ENCODE results near the gene APOE. TPM values are rescaled to one million over a fixed set of nuclear protein-coding genes. Genes with fewer than 3 reads are reported as not detected.

APOE gene
- total RNA-seq, 1 experiment from 2014 or later = 530 TPM

DNA sequence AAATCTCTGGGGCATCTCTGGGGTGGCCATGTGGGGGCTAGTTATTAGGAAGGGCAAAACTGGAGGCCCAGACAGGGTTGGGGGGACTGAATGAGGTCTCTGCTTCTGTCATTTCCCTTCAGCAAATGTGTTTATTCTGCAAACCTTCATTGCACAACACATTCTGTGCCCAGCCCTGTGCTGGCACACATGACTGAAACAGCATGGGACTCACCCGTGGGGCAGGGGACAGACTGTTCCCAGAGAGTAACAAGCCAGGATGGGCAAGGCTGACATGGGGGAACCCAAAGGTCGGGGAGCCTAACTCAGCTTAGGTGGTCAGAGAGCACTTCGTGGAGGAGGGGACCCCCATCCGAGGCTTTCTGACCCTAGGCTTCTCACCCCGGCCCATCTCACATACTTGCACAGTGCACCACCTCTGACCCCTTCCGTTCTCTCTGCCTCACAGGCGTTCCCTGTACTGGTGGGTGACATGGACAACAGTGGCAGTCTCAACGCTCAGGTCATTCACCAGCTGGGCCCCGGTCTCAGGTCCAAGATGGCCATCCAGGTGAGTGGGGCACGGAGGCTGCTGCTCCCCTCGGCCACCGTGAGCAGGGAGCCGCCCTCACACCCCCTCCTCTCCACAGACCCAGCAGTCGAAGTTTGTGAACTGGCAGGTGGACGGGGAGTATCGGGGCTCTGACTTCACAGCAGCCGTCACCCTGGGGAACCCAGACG, 12.1 kb upstream of the APOE start:
- Histone ChIP-seq H4K20me1 (ENCODE audit: control insufficient read depth, insufficient read depth, insufficient read length) (peaks cover 3% of the 10 kb centered on the region), H3K4me1 (ENCODE audit: insufficient read depth, low read length) (peaks cover 6% of the 10 kb centered on the region; the same call in 1 of the 2 replicates), H3K9ac (ENCODE audit: extremely low read depth, insufficient read length, low read length) (no peak overlapping the region), H4K8ac (replicated peaks; ENCODE audit: insufficient read length, low read depth, low read length) (no peak overlapping the region), H4K5ac (ENCODE audit: insufficient read length, low read depth, low read length) (no peak overlapping the region), H2BK5ac (ENCODE audit: insufficient read length, low read length) (no peak overlapping the region), H2BK20ac (ENCODE audit: low read depth, low read length, poor library complexity, severe bottlenecking) (no peak overlapping the region), H2BK12ac (ENCODE audit: insufficient read length, low read depth, low read length) (no peak overlapping the region), H4K91ac (ENCODE audit: insufficient read length, low read depth, low read length) (no peak overlapping the region), H3K18ac (ENCODE audit: insufficient read length, low read depth, low read length) (no peak overlapping the region), H2AFZ (ENCODE audit: low read length) (no peak overlapping the region), H3K79me1 (ENCODE audit: insufficient read depth, low read depth, low read length, poor library complexity, severe bottlenecking) (peaks cover 15% of the 10 kb centered on the region), H3K79me2 (ENCODE audit: insufficient read depth, low read length) (peaks cover 12% of the 10 kb centered on the region), H2AK5ac (ENCODE audit: insufficient read length, low read length) (no peak overlapping the region), H3K27me3 (ENCODE audit: insufficient read depth, low read length) (no peaks in the 10 kb centered on the region), H2BK15ac (ENCODE audit: low read depth, low read length) (no peak overlapping the region), H2BK120ac (ENCODE audit: low read depth, low read length, poor library complexity, severe bottlenecking) (no peak overlapping the region), H3K4ac (ENCODE audit: low read depth, low read length) (no peak overlapping the region), H3K9me3 (ENCODE audit: control insufficient read depth, low read depth, low read length) (no peaks in the 10 kb centered on the region), H3K27ac (ENCODE audit: insufficient read length, low read depth, low read length) (no peak overlapping the region), H3K14ac (ENCODE audit: insufficient read depth, low read length) (no peak overlapping the region), H3K4me2 (ENCODE audit: insufficient read depth, insufficient read length, low read length) (no peak overlapping the region), H3K23ac (ENCODE audit: insufficient read length, low read depth, low read length) (no peak overlapping the region), H3T11ph (ENCODE audit: low read length) (no peak overlapping the region), H3K56ac (ENCODE audit: insufficient read length, low read depth, low read length) (no peak overlapping the region), H3K23me2 (ENCODE audit: insufficient read length, low read depth, low read length, poor library complexity, severe bottlenecking) (peaks cover 6% of the 10 kb centered on the region)
- Mint-ChIP-seq H3K27ac (peak overlapping the region in 1 of 3 experiments; percentile 64; a peak in 2 of 7 replicates), H3K36me3 (ENCODE audit: insufficient read depth in 1 of 3, low read depth in 3 of 3) (peaks cover 54 to 74% (median 71%) of the 10 kb centered on the region in 3 experiments; a peak in 6 of 7 replicates), H3K4me1 (peaks cover 3 to 23% of the 10 kb centered on the region in 2 experiments), H3K27me3 (ENCODE audit: low read depth) (no peaks in the 10 kb centered on the region; the same call in 1 of the 2 replicates), H3K9me3 (no peaks in the 10 kb centered on the region), H3K4me3 (peak overlapping the region; percentile 81 to 97; a peak in 4 of 5 replicates)
- DNase-seq = no peak
- WGBS (ENCODE audit: extremely low coverage, insufficient read length, low lambda C conversion rate) = no CpG with 5 or more reads among the region's 18 CpGs
- TF ChIP-seq, protein P1, sequence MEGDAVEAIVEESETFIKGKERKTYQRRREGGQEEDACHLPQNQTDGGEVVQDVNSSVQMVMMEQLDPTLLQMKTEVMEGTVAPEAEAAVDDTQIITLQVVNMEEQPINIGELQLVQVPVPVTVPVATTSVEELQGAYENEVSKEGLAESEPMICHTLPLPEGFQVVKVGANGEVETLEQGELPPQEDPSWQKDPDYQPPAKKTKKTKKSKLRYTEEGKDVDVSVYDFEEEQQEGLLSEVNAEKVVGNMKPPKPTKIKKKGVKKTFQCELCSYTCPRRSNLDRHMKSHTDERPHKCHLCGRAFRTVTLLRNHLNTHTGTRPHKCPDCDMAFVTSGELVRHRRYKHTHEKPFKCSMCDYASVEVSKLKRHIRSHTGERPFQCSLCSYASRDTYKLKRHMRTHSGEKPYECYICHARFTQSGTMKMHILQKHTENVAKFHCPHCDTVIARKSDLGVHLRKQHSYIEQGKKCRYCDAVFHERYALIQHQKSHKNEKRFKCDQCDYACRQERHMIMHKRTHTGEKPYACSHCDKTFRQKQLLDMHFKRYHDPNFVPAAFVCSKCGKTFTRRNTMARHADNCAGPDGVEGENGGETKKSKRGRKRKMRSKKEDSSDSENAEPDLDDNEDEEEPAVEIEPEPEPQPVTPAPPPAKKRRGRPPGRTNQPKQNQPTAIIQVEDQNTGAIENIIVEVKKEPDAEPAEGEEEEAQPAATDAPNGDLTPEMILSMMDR (conservative IDR thresholded peaks at IDR 0.05) = no peak
